HG03521 (cell line): Measurements from ENCODE around the gene ATN1.

Experiments
- ATAC-seq: cut with Tn5 transposase; IDR thresholded peaks from one replicate; pipeline ENCODE4 v1.9.1; 2021; ENCODE audit warnings: mild to moderate bottlenecking, moderate library complexity; ENCODE audit not compliant: unreplicated experiment

Gene ATN1

GRCh38 chr12:6956021-6956727, 28.4 kb downstream of the ATN1 start:
- ATAC-seq: no peak

- no peak for ATAC-seq
These were observed 29.5 kb downstream of the ATN1 start for GRCh38 chr12:6957151-6957701.

- no peak for ATAC-seq
These were observed 30.2 kb downstream of the ATN1 start for GRCh38 chr12:6957741-6958608.

- ATAC-seq: no peak
These were observed 30.9 kb downstream of the ATN1 start for GRCh38 chr12:6958609-6959057.

- ATAC-seq: peak; percentile 38
These were observed 31.5 kb downstream of the ATN1 start for GRCh38 chr12:6959058-6959804.

- ATAC-seq: no peak
These were observed 32.2 kb downstream of the ATN1 start for GRCh38 chr12:6959805-6960592.

GRCh38 chr12:6960593-6961277, 33.0 kb downstream of the ATN1 start:
- no peak for ATAC-seq

- no peak for ATAC-seq
These were observed 33.5 kb downstream of the ATN1 start for GRCh38 chr12:6961278-6961694.

- ATAC-seq: no peak
These were observed 34.0 kb downstream of the ATN1 start for GRCh38 chr12:6961695-6962284.

- no peak for ATAC-seq
These were observed 34.7 kb downstream of the ATN1 start for GRCh38 chr12:6962285-6963015.

GRCh38 chr12:6963016-6963731, 35.4 kb downstream of the ATN1 start:
- no peak for ATAC-seq

- ATAC-seq: no peak
These were observed 36.1 kb downstream of the ATN1 start for GRCh38 chr12:6963791-6964413.

- no peak for ATAC-seq
These were observed 36.9 kb downstream of the ATN1 start for GRCh38 chr12:6964605-6965025.

GRCh38 chr12:6965026-6965661, 37.4 kb downstream of the ATN1 start:
- ATAC-seq: no peak

- no peak for ATAC-seq
These were observed 38.0 kb downstream of the ATN1 start for GRCh38 chr12:6965714-6966113.

GRCh38 chr12:6966351-6966750, 38.6 kb downstream of the ATN1 start:
- ATAC-seq: no peak

GRCh38 chr12:6967651-6968100, 39.9 kb downstream of the ATN1 start:
- ATAC-seq: no peak
